Fibroblast of peridontal ligament (primary cell): Measurements from ENCODE around the gene LCLAT1.
"Not testable (repeated sequence)": the region's sequence is repeated elsewhere in the genome, so short reads cannot be mapped to it uniquely, and the experiment has no call there.

Experiments used
- DNase-seq: peaks from one replicate; pipeline ENCODE4 v3.0.0-alpha.2; 2010; ENCODE audit errors: extremely low read depth

The LCLAT1 gene

GRCh38 chr2:30643013-30643412 is 196.0 kb downstream of the LCLAT1 start:
- DNase-seq, result not testable (repeated sequence)

GRCh38 chr2:30643674-30644073 is 196.6 kb downstream of the LCLAT1 start:
- DNase-seq, result no peak

- DNase-seq, result no peak
Measured at GRCh38 chr2:30645081-30645744, 198.2 kb downstream of the LCLAT1 start.

- DNase-seq, result no peak
Measured at GRCh38 chr2:30645745-30646119, 198.7 kb downstream of the LCLAT1 start.

GRCh38 chr2:30647752-30648457 is 200.9 kb downstream of the LCLAT1 start:
- no peak for DNase-seq

GRCh38 chr2:30649278-30649677 is 202.2 kb downstream of the LCLAT1 start:
- no peak for DNase-seq

- DNase-seq, result no peak
Measured at GRCh38 chr2:30649828-30650227, 202.8 kb downstream of the LCLAT1 start.

GRCh38 chr2:30652271-30652915 is 205.3 kb downstream of the LCLAT1 start:
- no peak for DNase-seq

GRCh38 chr2:30653847-30654246 is 206.8 kb downstream of the LCLAT1 start:
- peak; percentile 70 for DNase-seq

GRCh38 chr2:30654404-30654803 is 207.4 kb downstream of the LCLAT1 start:
- no peak for DNase-seq

GRCh38 chr2:30655211-30655610 is 208.2 kb downstream of the LCLAT1 start:
- no peak for DNase-seq

- peak; percentile 30 for DNase-seq
Measured at GRCh38 chr2:30655660-30656059, 208.6 kb downstream of the LCLAT1 start.

GRCh38 chr2:30656079-30656478 is 209.0 kb downstream of the LCLAT1 start:
- DNase-seq, result no peak

- peak; percentile 44 for DNase-seq
Measured at GRCh38 chr2:30661173-30662107, 214.4 kb downstream of the LCLAT1 start.

GRCh38 chr2:30662268-30663131 is 215.5 kb downstream of the LCLAT1 start:
- DNase-seq, result peak; percentile 25

GRCh38 chr2:30663321-30663720 is 216.3 kb downstream of the LCLAT1 start:
- DNase-seq, result no peak

- no peak for DNase-seq
Measured at GRCh38 chr2:30663806-30664205, 216.8 kb downstream of the LCLAT1 start.

GRCh38 chr2:30664761-30665358 is 217.8 kb downstream of the LCLAT1 start:
- DNase-seq, result peak; percentile 88

GRCh38 chr2:30665761-30666265 is 218.8 kb downstream of the LCLAT1 start:
- DNase-seq, result no peak

GRCh38 chr2:30666266-30666874 is 219.3 kb downstream of the LCLAT1 start:
- peak; percentile 86 for DNase-seq
